ENCODE data around the gene STX8.
"Not testable (repeated sequence)": the region's sequence is repeated elsewhere in the genome, so short reads cannot be mapped to it uniquely, and the experiment has no call there.

STX8 gene

DNA sequence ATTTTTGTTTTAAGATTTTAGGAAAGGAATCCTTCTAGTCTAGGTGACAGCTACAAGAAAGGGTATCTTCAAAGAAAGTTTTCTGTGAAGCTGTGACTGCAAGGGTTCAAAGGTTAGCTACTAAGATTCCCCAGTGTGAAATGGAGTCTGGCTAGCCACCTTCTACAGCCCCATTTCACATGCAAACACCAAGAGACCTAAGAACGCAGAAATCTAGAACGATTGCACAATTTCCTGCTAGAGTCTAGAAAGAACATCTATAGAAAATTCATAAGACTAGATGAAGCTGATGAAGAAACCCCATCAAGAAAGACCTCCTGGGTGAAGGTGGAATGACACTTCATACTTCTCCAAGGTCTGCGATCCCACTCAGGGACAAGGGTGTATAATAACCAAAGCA is 77.1 kb downstream of the STX8 start:
- DNase-seq: no peak

DNA sequence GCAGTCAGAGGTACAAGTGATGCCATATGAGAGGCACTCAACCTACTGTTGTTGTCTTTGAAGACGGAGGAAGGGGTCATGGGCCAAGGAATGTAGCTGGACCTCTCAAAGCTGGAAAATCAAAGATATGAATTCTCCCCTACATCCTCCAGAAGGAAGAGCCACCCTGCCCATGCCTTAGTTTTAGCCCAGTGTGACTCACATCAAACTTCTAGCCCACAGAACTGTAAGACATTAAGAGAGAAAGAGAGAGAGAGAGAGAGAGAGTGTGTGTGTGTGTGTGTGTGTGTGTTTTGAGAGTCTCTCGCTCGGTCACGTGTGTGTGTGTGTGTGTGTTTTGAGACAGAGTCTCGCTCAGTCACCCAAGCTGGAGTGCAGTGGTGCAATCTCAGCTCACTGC is 87.1 kb downstream of the STX8 start:
- no peak for DNase-seq

GRCh38 chr17:9487406-9487805 is 88.2 kb downstream of the STX8 start:
- no peak for DNase-seq

DNA sequence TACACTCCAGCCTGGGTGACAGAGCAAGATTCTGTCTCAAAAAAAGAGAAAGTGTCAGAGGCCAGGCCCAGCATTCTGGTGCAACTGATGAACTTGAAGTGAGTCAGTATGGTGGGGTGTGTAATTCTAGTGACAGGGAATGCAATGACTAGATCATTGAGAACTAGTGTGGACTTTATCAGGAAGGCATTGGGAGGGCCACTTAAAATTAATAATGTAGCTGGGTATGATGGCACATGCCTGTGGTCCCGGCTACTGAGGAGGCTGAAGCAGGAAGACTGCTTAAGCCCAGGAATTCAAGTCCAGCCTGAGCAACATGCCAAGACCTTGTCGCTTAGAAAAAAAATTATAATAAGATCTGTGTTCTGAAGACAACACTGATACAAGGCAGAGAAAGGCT is 90.8 kb downstream of the STX8 start:
- DNase-seq: no peak

DNA sequence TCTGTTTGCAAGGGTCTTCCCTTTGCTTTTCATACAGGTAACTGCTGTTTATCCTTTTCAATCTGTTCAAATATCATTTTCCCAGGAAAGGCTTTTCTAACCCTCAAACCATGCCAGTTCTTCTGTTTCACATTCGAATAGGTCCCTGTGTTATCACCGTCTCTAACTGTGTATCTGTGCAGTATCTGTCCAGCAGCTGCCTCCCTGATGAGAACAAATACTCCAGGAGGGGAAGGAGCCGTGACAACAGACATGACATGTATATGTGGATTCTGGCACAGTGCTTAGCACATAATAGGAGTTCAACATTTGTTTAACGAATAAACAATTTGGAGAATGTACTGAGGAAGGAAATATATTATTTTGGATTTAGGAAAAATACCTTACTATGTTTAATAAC is 95.7 kb downstream of the STX8 start:
- DNase-seq: no peak

DNA sequence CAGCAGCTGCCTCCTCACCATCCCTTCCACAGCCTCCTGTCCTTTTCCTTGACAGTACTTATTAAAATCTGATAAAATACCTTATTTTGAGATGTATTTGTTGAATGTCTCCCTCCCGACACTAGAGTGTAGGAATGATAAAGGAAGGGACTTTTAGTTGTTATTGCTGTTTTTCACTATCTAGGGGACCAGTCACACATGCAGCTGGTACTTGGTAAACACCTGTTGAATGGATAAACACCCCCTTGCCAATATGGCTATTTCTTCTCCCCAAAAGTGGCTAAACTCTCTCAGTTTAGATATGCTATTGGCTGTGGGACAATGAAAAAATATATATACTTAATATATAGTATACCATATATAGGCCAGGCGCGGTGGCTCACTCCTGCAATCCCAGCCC is 96.7 kb downstream of the STX8 start:
- no peak for DNase-seq

DNA sequence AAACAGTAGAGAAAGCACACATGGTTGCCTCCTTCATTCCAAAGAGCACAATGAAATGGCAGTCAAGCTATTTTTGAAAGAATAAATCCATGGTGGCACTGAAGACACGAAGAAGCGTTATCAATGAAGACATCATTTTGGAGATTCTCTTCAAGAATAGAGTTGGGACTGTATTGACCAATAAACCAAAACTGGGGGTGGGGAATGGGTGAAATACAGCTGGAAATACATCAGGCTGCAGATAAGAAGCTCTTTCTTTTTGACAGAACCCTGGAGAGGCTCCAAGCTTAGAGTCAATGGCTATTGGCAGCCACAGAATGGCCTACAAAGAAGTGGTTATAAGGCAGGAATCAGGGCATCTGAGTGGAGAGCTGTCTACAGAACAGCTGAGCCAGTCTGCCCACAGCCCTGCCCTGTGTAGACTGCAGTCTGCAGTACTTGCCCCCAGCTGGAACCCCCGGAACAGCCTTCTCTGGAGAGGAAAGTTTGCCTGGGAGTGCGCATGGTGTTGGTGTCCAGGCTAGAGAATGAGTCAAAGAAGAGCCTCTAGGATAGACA is 100.4 kb downstream of the STX8 start:
- no peak for DNase-seq

DNA sequence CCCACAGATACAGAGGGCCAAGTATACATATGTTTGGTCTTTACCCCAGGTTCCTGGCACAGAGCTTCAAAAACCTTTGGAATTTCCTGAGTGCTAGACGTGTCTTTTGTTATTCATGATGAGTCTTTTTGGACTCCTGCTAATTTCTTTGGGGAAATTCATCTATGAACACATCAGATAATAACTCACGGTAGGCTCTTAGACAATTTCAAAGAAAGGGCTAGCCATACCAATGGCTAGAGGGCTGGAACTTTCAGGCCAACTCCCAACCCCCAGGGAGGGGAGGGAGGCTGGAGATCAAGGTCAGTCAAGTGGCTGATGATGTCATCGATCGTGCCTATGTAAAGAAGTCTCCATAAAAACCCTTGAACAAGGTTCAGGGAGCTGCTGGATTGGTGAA is 101.9 kb downstream of the STX8 start:
- DNase-seq: no peak

- DNase-seq: no peak
Observed at GRCh38 chr17:9472541-9472940, 103.1 kb downstream of the STX8 start.

- DNase-seq: no peak
Observed at GRCh38 chr17:9472094-9472493, 103.5 kb downstream of the STX8 start.

- no peak for DNase-seq
Observed at GRCh38 chr17:9470171-9470570, 105.4 kb downstream of the STX8 start.

DNA sequence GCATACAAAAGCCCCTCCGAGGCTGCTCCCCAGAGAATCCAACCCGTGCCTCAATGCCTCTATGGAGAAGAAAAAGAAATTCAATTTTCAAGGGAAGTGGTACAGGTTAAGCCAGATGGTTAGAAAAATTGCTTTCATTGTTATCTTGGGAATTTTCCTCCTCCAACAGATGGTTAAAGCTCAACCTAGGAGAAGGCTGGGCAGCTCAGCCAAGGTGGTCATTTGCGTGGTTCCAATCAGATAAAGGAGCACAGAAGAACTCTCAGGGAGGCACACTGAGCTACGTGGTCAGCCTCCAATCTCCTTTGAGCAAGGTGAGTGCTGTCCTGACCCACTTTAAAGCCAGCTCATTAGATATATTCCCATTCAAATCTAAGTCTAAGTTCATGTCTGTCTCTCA is 106.7 kb downstream of the STX8 start:
- DNase-seq: no peak

DNA sequence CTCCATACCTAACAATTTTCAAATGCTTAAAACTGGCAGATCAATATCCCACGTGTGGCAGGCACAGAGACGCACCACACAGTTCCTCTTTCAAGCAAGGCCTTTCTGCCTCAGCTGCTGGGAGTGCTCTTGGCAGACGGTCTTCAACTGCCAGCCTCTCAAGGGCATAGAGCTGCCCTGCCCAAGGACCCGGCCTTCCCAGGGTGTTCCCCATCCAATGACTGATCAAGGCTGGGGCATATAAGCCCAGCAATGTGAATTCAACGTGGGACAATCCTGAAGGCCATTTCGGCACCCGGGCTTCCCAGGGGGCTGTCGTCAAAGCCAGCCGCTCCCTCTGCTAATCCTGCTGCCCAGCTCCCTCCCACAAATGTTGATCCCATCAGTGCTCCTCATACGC is 107.1 kb downstream of the STX8 start:
- DNase-seq: no peak

GRCh38 chr17:9467518-9467917 is 108.1 kb downstream of the STX8 start:
- no peak for DNase-seq

DNA sequence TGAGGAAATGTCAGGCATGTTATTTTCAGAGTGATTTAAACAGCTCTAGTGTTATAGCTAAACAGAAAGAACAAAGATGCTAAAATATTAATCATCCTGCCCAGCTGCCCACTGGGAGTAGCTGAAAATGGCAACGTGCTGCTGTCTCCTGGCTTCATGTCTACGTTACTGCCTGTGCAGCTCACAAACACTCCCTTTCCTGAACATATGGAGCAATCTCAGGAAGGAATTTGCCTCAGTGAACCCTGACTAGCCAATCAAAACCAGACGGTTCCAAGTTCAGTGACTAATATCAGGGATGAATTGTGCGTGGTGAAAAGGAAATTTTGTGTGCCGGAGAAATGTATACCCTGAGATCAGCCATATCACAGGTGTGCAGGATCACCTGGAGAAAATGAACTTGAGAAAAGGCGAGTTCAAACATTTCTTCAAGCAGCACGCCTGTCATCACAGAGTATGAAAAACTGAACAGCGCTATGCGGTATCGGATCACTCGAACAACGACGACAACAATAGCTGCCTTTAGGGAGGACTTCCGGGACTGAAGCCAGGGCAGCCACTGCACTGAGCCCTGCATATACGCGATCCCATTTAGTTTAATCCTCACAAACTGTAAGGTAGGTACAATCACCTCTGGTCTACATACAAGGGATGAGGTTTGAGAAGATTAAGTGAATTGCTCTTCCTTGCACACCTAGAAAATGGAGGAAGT is 110.3 kb downstream of the STX8 start:
- DNase-seq: no peak

DNA sequence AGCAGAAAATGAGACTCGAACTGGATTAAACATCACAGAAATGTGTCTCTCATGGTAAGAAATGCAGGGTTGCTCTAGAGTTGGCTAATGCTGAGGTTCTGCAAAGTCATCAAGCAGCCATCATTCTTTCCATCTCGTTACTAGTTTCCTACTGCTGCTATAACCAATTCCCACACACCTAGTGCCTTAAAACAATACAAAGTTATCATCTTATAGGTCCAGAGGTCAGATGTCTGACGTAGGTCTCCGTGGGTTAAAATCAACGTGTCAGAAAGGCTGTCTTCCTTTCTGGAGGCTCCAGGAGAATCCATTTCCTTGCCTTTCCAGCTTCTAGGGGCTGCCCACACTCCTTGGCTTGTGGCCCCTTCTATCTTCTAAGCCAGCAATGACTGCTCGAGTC is 118.6 kb downstream of the STX8 start:
- no peak for DNase-seq

GRCh38 chr17:9456330-9456729 is 119.3 kb downstream of the STX8 start:
- no peak for DNase-seq

DNA sequence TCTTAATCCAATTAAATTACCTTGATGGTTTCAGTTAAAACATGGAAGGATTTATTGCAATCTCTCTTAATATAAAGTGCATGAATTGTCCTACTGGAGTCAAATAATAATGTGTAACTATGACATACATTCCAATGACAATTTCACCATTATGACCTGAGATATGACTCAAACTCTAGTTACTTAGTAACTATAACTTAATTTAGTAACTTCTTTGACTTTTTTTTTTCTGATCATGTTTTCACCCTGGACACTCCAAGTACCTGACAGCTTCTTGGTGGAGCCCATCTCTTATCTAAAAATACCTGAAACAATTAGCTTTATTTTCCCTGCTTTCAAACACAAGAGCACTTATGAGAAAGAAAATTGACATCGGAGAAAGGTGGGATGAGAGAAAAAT is 123.7 kb downstream of the STX8 start:
- DNase-seq: no peak

GRCh38 chr17:9447298-9447697 is 128.3 kb downstream of the STX8 start:
- DNase-seq: not testable (repeated sequence)

DNA sequence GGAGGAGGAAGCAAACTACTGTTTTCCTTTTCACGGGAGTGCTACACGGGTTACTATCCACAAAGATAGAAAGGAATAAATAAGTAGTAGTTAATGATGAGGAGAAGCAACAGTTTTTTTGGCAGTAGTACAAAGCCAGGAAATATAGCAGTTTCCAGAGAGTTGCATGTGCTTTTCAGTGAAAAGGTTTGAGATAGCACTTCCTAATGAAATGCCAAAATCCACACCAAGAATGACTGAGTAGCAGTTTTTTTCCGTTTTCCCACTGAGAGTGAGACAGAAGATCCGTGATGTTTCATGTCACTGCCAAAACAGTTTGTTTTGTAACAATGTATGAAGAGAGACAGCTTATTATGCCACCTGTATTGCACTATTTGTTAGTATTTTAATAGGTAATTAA is 129.1 kb downstream of the STX8 start:
- DNase-seq: no peak

DNA sequence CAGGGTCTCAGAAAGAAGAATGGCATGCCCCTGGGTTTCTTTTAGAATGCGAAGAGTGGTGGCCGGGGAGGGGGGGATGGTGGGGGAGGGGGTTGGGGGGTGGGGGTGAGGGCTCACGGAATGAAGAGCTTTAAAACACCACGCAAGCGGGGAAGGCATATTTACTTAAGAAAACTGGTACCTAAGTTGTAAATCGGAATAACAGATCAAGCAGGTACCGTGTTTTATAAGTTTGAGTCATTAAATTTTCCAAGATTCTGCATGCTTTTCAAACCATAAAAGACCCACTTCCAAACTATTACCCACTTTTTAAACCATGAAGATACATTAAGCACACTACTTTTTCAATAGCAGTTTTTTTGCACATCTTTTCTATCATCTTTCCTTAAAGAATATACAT is 130.2 kb downstream of the STX8 start:
- no peak for DNase-seq

GRCh38 chr17:9444687-9445086 is 130.9 kb downstream of the STX8 start:
- no peak for DNase-seq

GRCh38 chr17:9443811-9444210 is 131.8 kb downstream of the STX8 start:
- DNase-seq: no peak

DNA sequence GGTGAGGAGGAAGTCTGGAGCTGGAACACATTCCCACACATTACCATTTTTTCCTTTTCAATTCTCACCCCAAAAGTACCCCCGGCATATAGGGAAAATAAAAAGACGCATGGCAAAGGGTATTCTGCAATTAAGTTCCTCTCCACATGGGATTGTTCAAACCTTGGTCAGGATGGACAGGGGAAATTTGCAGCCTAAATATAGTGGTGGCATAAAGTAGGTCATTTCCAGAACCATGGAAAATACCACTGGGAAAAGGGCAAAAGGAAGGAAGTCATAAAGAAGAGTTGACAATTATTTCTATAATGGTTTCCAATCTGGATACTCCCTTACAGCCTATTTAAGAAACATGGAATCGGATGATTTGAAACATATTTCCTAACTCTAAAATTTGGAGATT is 135.8 kb downstream of the STX8 start:
- DNase-seq: no peak

DNA sequence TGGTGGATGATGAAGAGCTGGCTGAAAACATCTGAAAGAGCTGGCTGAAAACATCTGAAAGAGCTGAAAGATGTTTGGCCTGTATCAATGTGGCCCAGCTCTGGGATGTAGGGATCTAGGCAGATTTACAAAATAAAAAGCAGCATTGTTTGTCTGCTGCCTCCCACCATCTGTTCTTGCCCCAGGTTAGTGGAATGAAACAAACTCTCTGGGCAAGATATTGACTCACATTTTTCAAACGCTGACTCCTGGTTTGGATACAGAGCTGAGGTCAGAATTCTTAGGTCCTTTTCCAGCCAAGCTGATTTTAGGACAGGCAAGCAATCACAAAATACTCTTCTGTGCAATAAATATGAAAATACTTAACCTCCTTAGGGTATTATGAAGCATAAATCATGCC is 139.0 kb downstream of the STX8 start:
- DNase-seq: no peak
